ENCODE data around the gene GRIK5.

GRIK5 gene

GRCh38 chr19:41997121-41997850 lies 72.7 kb downstream of the GRIK5 start:
- H3K27me3 ChIP-seq (ENCODE audit: insufficient read depth, poor library complexity, severe bottlenecking): peaks cover 76% of the 10 kb centered on the region
- H3K4me3 ChIP-seq (ENCODE audit: severe bottlenecking): no peak overlapping the region
- no peaks in the 10 kb centered on the region for H3K36me3 ChIP-seq (ENCODE audit: low read depth)
- DNase-seq (ENCODE audit: low spot score) (no peak), ATAC-seq (ENCODE audit: low read depth) (peak; percentile 66; the same call in 2 of the 3 replicates)
- no peaks in the 10 kb centered on the region for H3K9me3 ChIP-seq (ENCODE audit: severe bottlenecking)
- no peak overlapping the region for H3K27ac ChIP-seq (ENCODE audit: poor library complexity, severe bottlenecking)
- no peak for TF ChIP-seq CTCF (IDR thresholded peaks at IDR 0.05; ENCODE audit: poor library complexity, severe bottlenecking)
- H3K4me1 ChIP-seq (ENCODE audit: insufficient read depth, poor library complexity, severe bottlenecking): no peaks in the 10 kb centered on the region

- H3K9me3 ChIP-seq (ENCODE audit: severe bottlenecking): no peaks in the 10 kb centered on the region
- H3K4me3 ChIP-seq (ENCODE audit: severe bottlenecking): no peak overlapping the region
- H3K27ac ChIP-seq (ENCODE audit: poor library complexity, severe bottlenecking): no peak overlapping the region
- peaks cover 69% of the 10 kb centered on the region for H3K27me3 ChIP-seq (ENCODE audit: insufficient read depth, poor library complexity, severe bottlenecking)
- no peaks in the 10 kb centered on the region for H3K4me1 ChIP-seq (ENCODE audit: insufficient read depth, poor library complexity, severe bottlenecking)
- ATAC-seq (ENCODE audit: low read depth) (no peak), DNase-seq (ENCODE audit: low spot score) (no peak)
- no peaks in the 10 kb centered on the region for H3K36me3 ChIP-seq (ENCODE audit: low read depth)
- no peak for TF ChIP-seq CTCF (IDR thresholded peaks at IDR 0.05; ENCODE audit: poor library complexity, severe bottlenecking)
These were observed 73.8 kb downstream of the GRIK5 start for GRCh38 chr19:41995959-41996797.

- Histone ChIP-seq H3K27ac (ENCODE audit: poor library complexity, severe bottlenecking) (no peak overlapping the region), H3K4me1 (ENCODE audit: insufficient read depth, poor library complexity, severe bottlenecking) (no peaks in the 10 kb centered on the region), H3K27me3 (ENCODE audit: insufficient read depth, poor library complexity, severe bottlenecking) (peaks cover 60% of the 10 kb centered on the region), H3K9me3 (ENCODE audit: severe bottlenecking) (no peaks in the 10 kb centered on the region), H3K4me3 (ENCODE audit: severe bottlenecking) (no peak overlapping the region), H3K36me3 (ENCODE audit: low read depth) (no peaks in the 10 kb centered on the region)
- no peak for ATAC-seq (ENCODE audit: low read depth)
- no peak for DNase-seq (ENCODE audit: low spot score)
- TF ChIP-seq CTCF (IDR thresholded peaks at IDR 0.05; ENCODE audit: poor library complexity, severe bottlenecking): no peak
These were observed 74.7 kb downstream of the GRIK5 start for GRCh38 chr19:41994994-41995958.

- H3K27me3 ChIP-seq (ENCODE audit: insufficient read depth, poor library complexity, severe bottlenecking): peaks cover 53% of the 10 kb centered on the region
These were observed 75.5 kb downstream of the GRIK5 start for GRCh38 chr19:41994521-41994971.

More at GRCh38 chr19:41994521-41994971, 75.5 kb downstream of the GRIK5 start:
- DNase-seq (ENCODE audit: low spot score) (no peak), ATAC-seq (ENCODE audit: low read depth) (no peak)
- no peaks in the 10 kb centered on the region for H3K9me3 ChIP-seq (ENCODE audit: severe bottlenecking)
- no peak overlapping the region for H3K27ac ChIP-seq (ENCODE audit: poor library complexity, severe bottlenecking)
- H3K4me1 ChIP-seq (ENCODE audit: insufficient read depth, poor library complexity, severe bottlenecking): no peaks in the 10 kb centered on the region
- no peak for TF ChIP-seq CTCF (IDR thresholded peaks at IDR 0.05; ENCODE audit: poor library complexity, severe bottlenecking)
- H3K4me3 ChIP-seq (ENCODE audit: severe bottlenecking): no peak overlapping the region
- H3K36me3 ChIP-seq (ENCODE audit: low read depth): no peaks in the 10 kb centered on the region
